ENCODE results near the gene MYO5B. TPM values are rescaled to one million over a fixed set of nuclear protein-coding genes. Genes with fewer than 3 reads are reported as not detected.

MYO5B gene
- total RNA-seq, 1 experiment from 2014 or later = 32.1 TPM

DNA sequence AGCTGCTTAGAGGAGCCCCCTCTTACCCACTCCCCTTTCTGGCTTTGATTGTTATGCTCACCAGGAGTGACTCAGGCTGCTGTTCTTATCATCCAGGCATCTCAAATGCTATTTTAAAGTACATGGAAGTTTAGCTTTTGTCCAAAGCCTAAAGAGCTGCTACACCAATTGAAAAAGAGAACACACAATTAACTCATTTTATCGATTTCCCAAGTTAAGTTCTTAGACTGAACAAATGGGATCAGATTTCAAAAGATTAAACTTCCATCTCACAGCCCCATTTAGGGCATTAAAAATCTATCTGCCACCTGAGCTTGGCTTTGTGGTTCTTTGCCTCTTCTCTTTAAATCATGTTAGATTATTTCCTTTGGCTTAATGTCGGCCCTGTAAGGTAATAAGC lies 81.2 kb downstream of the MYO5B start:
- H2AFZ ChIP-seq (ENCODE audit: low read depth, low read length, poor library complexity, severe bottlenecking) = no peak overlapping the region
- H3K4me2 ChIP-seq (ENCODE audit: low read length) = no peak overlapping the region
- no peaks in the 10 kb centered on the region for H3K36me3 ChIP-seq (ENCODE audit: control insufficient read depth in 1 of 2, insufficient read depth in 2 of 2, low read length in 2 of 2)
- TF ChIP-seq ZBTB33 (IDR thresholded peaks at IDR 0.05; ENCODE audit: extremely low read depth, insufficient replicate concordance, low read length) = no peak
- no peak for TF ChIP-seq SP1 (IDR thresholded peaks at IDR 0.05; ENCODE audit: low read depth)
- no peak for TF ChIP-seq TCF7L2 (IDR thresholded peaks at IDR 0.05; ENCODE audit: borderline replicate concordance, extremely low read depth, insufficient read depth, insufficient read length)
- TF ChIP-seq FOSL1 (IDR thresholded peaks at IDR 0.05; ENCODE audit: low read depth) = no peak
- TF ChIP-seq POLR2A (IDR thresholded peaks at IDR 0.05; ENCODE audit: borderline replicate concordance, extremely low read depth, insufficient read depth, insufficient read length) = no peak
- no peak for TF ChIP-seq CEBPB (IDR thresholded peaks at IDR 0.05; ENCODE audit: low read depth)
- TF ChIP-seq CBX3 (IDR thresholded peaks at IDR 0.05; ENCODE audit: low read depth) = no peak
- TF ChIP-seq JUND (IDR thresholded peaks at IDR 0.05) = no peak
- TF ChIP-seq REST (IDR thresholded peaks at IDR 0.05; ENCODE audit: low read depth) = no peak
- TF ChIP-seq, protein P1, sequence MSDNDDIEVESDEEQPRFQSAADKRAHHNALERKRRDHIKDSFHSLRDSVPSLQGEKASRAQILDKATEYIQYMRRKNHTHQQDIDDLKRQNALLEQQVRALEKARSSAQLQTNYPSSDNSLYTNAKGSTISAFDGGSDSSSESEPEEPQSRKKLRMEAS (IDR thresholded peaks at IDR 0.05) = no peak
- TF ChIP-seq ZNF274 (IDR thresholded peaks at IDR 0.05; ENCODE audit: low read depth, low read length) = no peak
- no peak for TF ChIP-seq RAD21 (IDR thresholded peaks at IDR 0.05; ENCODE audit: low read depth)
- TF ChIP-seq EZH2 (IDR thresholded peaks at IDR 0.05) = no peak
- TF ChIP-seq EGR1 (IDR thresholded peaks at IDR 0.05; ENCODE audit: low read depth) = no peak
- TF ChIP-seq YY1 (IDR thresholded peaks at IDR 0.05; ENCODE audit: extremely low read depth, insufficient replicate concordance, low read depth, low read length) = no peak
- TF ChIP-seq ZFX (IDR thresholded peaks at IDR 0.05) = no peak
- no peak for TF ChIP-seq SIN3A (IDR thresholded peaks at IDR 0.05; ENCODE audit: low read depth)
- no peak for TF ChIP-seq POLR2AphosphoS5 (IDR thresholded peaks at IDR 0.05; ENCODE audit: low read depth, low read length)
- TF ChIP-seq SRF (IDR thresholded peaks at IDR 0.05; ENCODE audit: low read depth) = no peak
- TF ChIP-seq ATF3 (IDR thresholded peaks at IDR 0.05) = no peak
- BruUV-seq (replicated peaks) = no TSS peak
- POLR2A ChIA-PET = no interaction called here
- DNase-seq (ENCODE audit: low read depth, low spot score) (no peak), ATAC-seq (no peak)
- H3K9me3 ChIP-seq (ENCODE audit: control insufficient read depth in 1 of 2, insufficient read depth in 1 of 2, low read depth in 1 of 2, low read length in 2 of 2) = no peaks in the 10 kb centered on the region
- no peaks in the 10 kb centered on the region for H4K20me1 ChIP-seq (ENCODE audit: insufficient read depth)
- RAD21 ChIA-PET (ENCODE audit: low non-redundant PET in 1 of 2, low total read pairs in 2 of 2, uncharacterized antibody in 2 of 2, unreplicated experiment in 2 of 2) = no interaction called here
- H3K4me1 ChIP-seq (ENCODE audit: control insufficient read depth in 1 of 2, insufficient read depth in 2 of 2, low read length in 2 of 2) = no peaks in the 10 kb centered on the region
- CTCF ChIA-PET = no interaction called here
- H3K4me3 ChIP-seq (replicated peaks in 1 of 2; ENCODE audit: low read depth in 1 of 2, low read length in 2 of 2) = no peak overlapping the region
- intact Hi-C loops (cut with micrococcal nuclease) = loop anchor here (5.0 kb wide), 1 partner anchor 89 kb away; no protein-coding TSS in a partner anchor
- no peak overlapping the region for H3K27ac ChIP-seq (ENCODE audit: low read depth, low read length)
- no peaks in the 10 kb centered on the region for H3K27me3 ChIP-seq (ENCODE audit: insufficient read depth, low read length)
- H3K9me2 ChIP-seq (ENCODE audit: insufficient read depth) = no peaks in the 10 kb centered on the region
- H3K79me2 ChIP-seq (ENCODE audit: insufficient read depth, low read length) = no peaks in the 10 kb centered on the region
- no peak overlapping the region for H3K9ac ChIP-seq (ENCODE audit: low read length)
